SU-DHL-6 (cell line): ENCODE measurements around the gene HOXA11.
A peak's percentile ranks its signal among the peaks of the same experiment; 100 is the strongest.

Experiments
- H2AFZ ChIP-seq: fragments of 200-600 bp; sonication (generic); 2 replicates; pipeline ENCODE4 v1.6.1; 2014; ENCODE audit warnings: low read depth, mild to moderate bottlenecking, moderate library complexity, mixed read lengths, antibody characterized with exemption, low read length; ENCODE audit not compliant: severe bottlenecking
- H3F3A ChIP-seq: fragments of 200-600 bp; shearing (Covaris generic); 2 replicates; pipeline ENCODE4 v1.6.0; 2016; ENCODE audit warnings: antibody characterized with exemption, mild to moderate bottlenecking; ENCODE audit not compliant: insufficient read depth
- H3K27ac ChIP-seq: fragments of 200-600 bp; sonication (generic); 2 replicates; pipeline ENCODE4 v1.5.1; 2016; ENCODE audit warnings: low read depth, mild to moderate bottlenecking, low read length, moderate library complexity, mixed read lengths
- H3K27me3 ChIP-seq: fragments of 200-600 bp; sonication (generic), shearing (Covaris generic); 2 replicates; pipeline ENCODE4 v1.6.0; 2014; ENCODE audit warnings: mild to moderate bottlenecking, low read length
- H3K36me3 ChIP-seq: fragments of 200-600 bp; sonication (generic); 2 replicates; pipeline ENCODE4 v1.6.1; 2014; ENCODE audit warnings: mild to moderate bottlenecking, low read length, mixed read lengths
- H3K4me2 ChIP-seq: fragments of 300-600, 200-600 bp; shearing (Covaris generic), sonication (generic); 2 replicates; pipeline ENCODE4 v1.6.0; 2014; ENCODE audit warnings: low read length, low read depth, mild to moderate bottlenecking; ENCODE audit not compliant: poor library complexity, severe bottlenecking
- H3K4me3 ChIP-seq: fragments of 200-600 bp; sonication (generic); 2 replicates; pipeline ENCODE4 v1.5.1; 2014; ENCODE audit warnings: antibody characterized with exemption, low read length, mild to moderate bottlenecking, mixed read lengths; ENCODE audit not compliant: insufficient read depth, poor library complexity, severe bottlenecking
- H3K79me2 ChIP-seq: fragments of 200-600 bp; sonication (generic); 2 replicates; pipeline ENCODE4 v1.6.1; 2014; ENCODE audit warnings: mild to moderate bottlenecking, low read length, moderate library complexity; ENCODE audit not compliant: insufficient read depth
- H3K9ac ChIP-seq: fragments of 200-600 bp; sonication (generic); 2 replicates; pipeline ENCODE4 v1.7.0; 2014; ENCODE audit warnings: mild to moderate bottlenecking, low read length
- H3K9me2 ChIP-seq: fragments of 200-600 bp; sonication (generic); replicated peaks from 2 replicates; pipeline ENCODE4 v1.6.1; 2014; ENCODE audit warnings: low read length; ENCODE audit not compliant: insufficient read depth
- H3K9me3 ChIP-seq: fragments of 200-600 bp; sonication (generic); 2 replicates; pipeline ENCODE4 v1.6.1; 2014; ENCODE audit warnings: low read length, mixed read lengths; ENCODE audit not compliant: insufficient read depth
- H4K20me1 ChIP-seq: fragments of 200-600 bp; sonication (generic); 2 replicates; pipeline ENCODE4 v1.6.1; 2014; ENCODE audit warnings: low read depth, mild to moderate bottlenecking, antibody characterized with exemption, low read length, moderate library complexity, mixed read lengths
- CTCF ChIP-seq: fragments of 200-600 bp; sonication (generic); IDR thresholded peaks from one replicate; pipeline ENCODE4 v1.5.1; 2017; ENCODE audit warnings: antibody characterized with exemption, mild to moderate bottlenecking, low read length, moderate library complexity; ENCODE audit not compliant: insufficient read depth, poor library complexity, severe bottlenecking
- EZH2phosphoT487 ChIP-seq: fragments of 200-600 bp; sonication (generic), shearing (Covaris generic); conservative IDR thresholded peaks from 2 replicates; pipeline ENCODE4 v1.6.1; 2018; ENCODE audit warnings: mild to moderate bottlenecking, antibody characterized with exemption, low read length, moderate library complexity, mixed read lengths

HOXA11 gene

GRCh38 chr7:27196287-27196767 lies 11.3 kb upstream of the HOXA11 start:
- H3K36me3 ChIP-seq, result no peaks in the 10 kb centered on the region
- H3K4me2 ChIP-seq, result no peak overlapping the region
- H3K9me3 ChIP-seq, result no peaks in the 10 kb centered on the region
- no peaks in the 10 kb centered on the region for H4K20me1 ChIP-seq
- H3K27ac ChIP-seq, result no peak overlapping the region
- H3F3A ChIP-seq, result no peaks in the 10 kb centered on the region
- no peak overlapping the region for H3K9ac ChIP-seq
- no peak overlapping the region for H2AFZ ChIP-seq
- no peaks in the 10 kb centered on the region for H3K79me2 ChIP-seq
- TF ChIP-seq EZH2phosphoT487, result no peak
- peak; percentile 90 for TF ChIP-seq CTCF
- H3K9me2 ChIP-seq, result no peaks in the 10 kb centered on the region
- no peak overlapping the region for H3K4me3 ChIP-seq
- no peaks in the 10 kb centered on the region for H3K27me3 ChIP-seq

- Histone ChIP-seq H3K9me2 (no peaks in the 10 kb centered on the region), H3K36me3 (no peaks in the 10 kb centered on the region), H3K4me2 (no peak overlapping the region), H3K9me3 (no peaks in the 10 kb centered on the region), H3K4me3 (no peak overlapping the region), H3F3A (no peaks in the 10 kb centered on the region), H3K79me2 (no peaks in the 10 kb centered on the region), H4K20me1 (no peaks in the 10 kb centered on the region), H3K27ac (no peak overlapping the region), H3K9ac (no peak overlapping the region), H3K27me3 (no peaks in the 10 kb centered on the region), H2AFZ (no peak overlapping the region)
- TF ChIP-seq CTCF, result no peak
- no peak for TF ChIP-seq EZH2phosphoT487
These were observed 9.8 kb upstream of the HOXA11 start for GRCh38 chr7:27194686-27195379.

DNA sequence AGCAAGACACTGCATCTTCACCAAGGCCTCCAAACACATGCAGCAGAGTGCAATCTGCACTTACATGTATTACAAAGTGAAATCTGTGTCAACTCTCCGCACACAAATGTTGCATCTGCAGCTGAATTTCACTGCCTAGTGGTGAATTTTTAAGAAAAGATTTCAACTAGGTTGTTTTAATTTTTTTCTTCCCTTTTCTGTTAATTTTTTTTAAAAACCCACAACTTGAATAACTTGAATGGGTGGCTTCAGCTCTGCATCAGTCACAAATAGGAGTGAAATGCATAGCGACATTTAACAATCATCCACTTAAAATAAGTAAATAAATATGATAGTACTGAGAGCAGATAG lies 8.9 kb upstream of the HOXA11 start:
- no peak overlapping the region for H3K4me3 ChIP-seq
- no peak overlapping the region for H3K4me2 ChIP-seq
- H3K9me3 ChIP-seq, result no peaks in the 10 kb centered on the region
- no peaks in the 10 kb centered on the region for H4K20me1 ChIP-seq
- no peak overlapping the region for H2AFZ ChIP-seq
- no peaks in the 10 kb centered on the region for H3K27me3 ChIP-seq
- H3K9me2 ChIP-seq, result no peaks in the 10 kb centered on the region
- H3K27ac ChIP-seq, result no peak overlapping the region
- TF ChIP-seq CTCF, result no peak
- TF ChIP-seq EZH2phosphoT487, result no peak
- no peak overlapping the region for H3K9ac ChIP-seq
- no peaks in the 10 kb centered on the region for H3K36me3 ChIP-seq
- H3K79me2 ChIP-seq, result no peaks in the 10 kb centered on the region
- H3F3A ChIP-seq, result no peaks in the 10 kb centered on the region
